Ishikawa (cell line): ENCODE measurements around the gene DYNC1H1.

Source experiments
- CREB1 ChIP-seq: IDR thresholded peaks from 2 replicates; pipeline ENCODE4 v1.6.1; 2012; ENCODE audit warnings: low read depth
- EGR1 ChIP-seq: IDR thresholded peaks from 2 replicates; pipeline ENCODE4 v1.6.1; 2012
- EP300 ChIP-seq: IDR thresholded peaks from 2 replicates; pipeline ENCODE4 v1.6.1; 2012; ENCODE audit warnings: borderline replicate concordance
- MAX ChIP-seq: IDR thresholded peaks from 2 replicates; pipeline ENCODE4 v1.6.1; 2012
- NFIC ChIP-seq: IDR thresholded peaks from 2 replicates; pipeline ENCODE4 v1.6.1; 2012
- RAD21 ChIP-seq: IDR thresholded peaks from 2 replicates; pipeline ENCODE4 v1.6.1; 2012; ENCODE audit warnings: low read depth
- REST ChIP-seq: IDR thresholded peaks from 2 replicates; pipeline ENCODE4 v1.6.1; 2012; ENCODE audit warnings: low read depth, mild to moderate bottlenecking
- TAF1 ChIP-seq: IDR thresholded peaks from 2 replicates; pipeline ENCODE4 v1.6.1; 2012; ENCODE audit warnings: low read depth, mild to moderate bottlenecking
- TCF12 ChIP-seq: IDR thresholded peaks from 2 replicates; pipeline ENCODE4 v1.6.1; 2012; ENCODE audit warnings: low read depth
- YY1 ChIP-seq: IDR thresholded peaks from 2 replicates; pipeline ENCODE4 v1.6.1; 2012; ENCODE audit warnings: low read depth
- TF ChIP-seq, protein P1 (sequence below): IDR thresholded peaks from 2 replicates; pipeline ENCODE4 v1.6.1; 2012

- TF ChIP-seq RAD21 (no peak), EGR1 (no peak), MAX (no peak), REST (no peak), YY1 (no peak), NFIC (no peak), EP300 (no peak), CREB1 (no peak), TAF1 (no peak), TCF12 (no peak)
- TF ChIP-seq, protein P1, sequence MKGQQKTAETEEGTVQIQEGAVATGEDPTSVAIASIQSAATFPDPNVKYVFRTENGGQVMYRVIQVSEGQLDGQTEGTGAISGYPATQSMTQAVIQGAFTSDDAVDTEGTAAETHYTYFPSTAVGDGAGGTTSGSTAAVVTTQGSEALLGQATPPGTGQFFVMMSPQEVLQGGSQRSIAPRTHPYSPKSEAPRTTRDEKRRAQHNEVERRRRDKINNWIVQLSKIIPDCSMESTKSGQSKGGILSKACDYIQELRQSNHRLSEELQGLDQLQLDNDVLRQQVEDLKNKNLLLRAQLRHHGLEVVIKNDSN = no peak
Measured at GRCh38 chr14:102018251-102018650, 53.9 kb downstream of the DYNC1H1 start.
